Adipocyte (in vitro differentiated cells): ENCODE measurements around the gene AMDHD1.
"Not testable (repeated sequence)": the region's sequence is repeated elsewhere in the genome, so short reads cannot be mapped to it uniquely, and the experiment has no call there.

ENCODE experiments used
- DNase-seq: peaks from one replicate; pipeline ENCODE4 v3.0.0-alpha.2; 2015; ENCODE audit warnings: low read depth
- H3K27me3 ChIP-seq: replicated peaks from 2 replicates; pipeline ENCODE4 v1.7.0; 2013; ENCODE audit warnings: mild to moderate bottlenecking, low read length, moderate library complexity; ENCODE audit not compliant: control insufficient read depth, insufficient read depth
- H3K36me3 ChIP-seq: 2 replicates; pipeline ENCODE4 v1.7.0; 2013; ENCODE audit warnings: low read length, mild to moderate bottlenecking, moderate library complexity; ENCODE audit not compliant: control insufficient read depth, insufficient read depth, severe bottlenecking
- H3K4me1 ChIP-seq: 2 replicates; pipeline ENCODE4 v1.7.0; 2013; ENCODE audit warnings: mild to moderate bottlenecking, low read length, moderate library complexity; ENCODE audit not compliant: control insufficient read depth, insufficient read depth
- H3K4me3 ChIP-seq: 2 replicates; pipeline ENCODE4 v1.7.0; 2013; ENCODE audit warnings: mild to moderate bottlenecking, low read length, moderate library complexity
- H3K9ac ChIP-seq: 2 replicates; pipeline ENCODE4 v1.7.0; 2013; ENCODE audit warnings: mild to moderate bottlenecking, low read length, moderate library complexity
- H3K9me3 ChIP-seq: 2 replicates; pipeline ENCODE4 v1.7.0; 2013; ENCODE audit warnings: mild to moderate bottlenecking, low read length, moderate library complexity; ENCODE audit not compliant: control insufficient read depth

Gene AMDHD1

GRCh38 chr12:95966287-95966870, 23.2 kb downstream of the AMDHD1 start:
- Histone ChIP-seq H3K36me3 (no peaks in the 10 kb centered on the region), H3K4me3 (no peak overlapping the region), H3K9me3 (no peaks in the 10 kb centered on the region), H3K4me1 (no peaks in the 10 kb centered on the region), H3K27me3 (no peaks in the 10 kb centered on the region), H3K9ac (no peak overlapping the region)
- peak; percentile 16 for DNase-seq

- no peak for DNase-seq
- H3K27me3 ChIP-seq = no peaks in the 10 kb centered on the region
- H3K4me3 ChIP-seq = no peak overlapping the region
- H3K4me1 ChIP-seq = no peaks in the 10 kb centered on the region
- H3K9me3 ChIP-seq = no peaks in the 10 kb centered on the region
- no peaks in the 10 kb centered on the region for H3K36me3 ChIP-seq
- no peak overlapping the region for H3K9ac ChIP-seq
These were observed 24.2 kb downstream of the AMDHD1 start for GRCh38 chr12:95967301-95967700.

- not testable (repeated sequence) for H3K4me1 ChIP-seq, H3K4me3 ChIP-seq, DNase-seq, H3K9me3 ChIP-seq, H3K36me3 ChIP-seq, H3K27me3 ChIP-seq, H3K9ac ChIP-seq
These were observed 26.0 kb downstream of the AMDHD1 start for GRCh38 chr12:95969116-95969515.

- H3K9me3 ChIP-seq = no peaks in the 10 kb centered on the region
- no peak for DNase-seq
- no peak overlapping the region for H3K9ac ChIP-seq
- no peak overlapping the region for H3K4me3 ChIP-seq
- H3K36me3 ChIP-seq = no peaks in the 10 kb centered on the region
- H3K4me1 ChIP-seq = no peaks in the 10 kb centered on the region
- peaks cover 5% of the 10 kb centered on the region for H3K27me3 ChIP-seq
These were observed 27.8 kb downstream of the AMDHD1 start for GRCh38 chr12:95970905-95971304.

GRCh38 chr12:95972832-95973456, 29.8 kb downstream of the AMDHD1 start:
- Histone ChIP-seq H3K9ac (no peak overlapping the region), H3K4me3 (no peak overlapping the region), H3K9me3 (no peaks in the 10 kb centered on the region), H3K4me1 (no peaks in the 10 kb centered on the region), H3K36me3 (no peaks in the 10 kb centered on the region), H3K27me3 (peaks cover 5% of the 10 kb centered on the region)
- DNase-seq = no peak

- Histone ChIP-seq H3K4me1 (no peaks in the 10 kb centered on the region), H3K4me3 (no peak overlapping the region)
- no peak for DNase-seq
These were observed 31.2 kb downstream of the AMDHD1 start for GRCh38 chr12:95974358-95974757.

GRCh38 chr12:95975491-95975890, 32.4 kb downstream of the AMDHD1 start:
- Histone ChIP-seq H3K4me3 (no peak overlapping the region), H3K9ac (no peak overlapping the region), H3K36me3 (no peaks in the 10 kb centered on the region), H3K27me3 (peaks cover 5% of the 10 kb centered on the region), H3K9me3 (no peaks in the 10 kb centered on the region), H3K4me1 (no peaks in the 10 kb centered on the region)
- no peak for DNase-seq

More at GRCh38 chr12:95974358-95974757, 31.2 kb downstream of the AMDHD1 start:
- no peak overlapping the region for H3K9ac ChIP-seq
- peaks cover 5% of the 10 kb centered on the region for H3K27me3 ChIP-seq
- H3K9me3 ChIP-seq = no peaks in the 10 kb centered on the region
- no peaks in the 10 kb centered on the region for H3K36me3 ChIP-seq

GRCh38 chr12:95976416-95976832, 33.3 kb downstream of the AMDHD1 start:
- no peaks in the 10 kb centered on the region for H3K4me1 ChIP-seq
- no peaks in the 10 kb centered on the region for H3K36me3 ChIP-seq
- H3K9ac ChIP-seq = no peak overlapping the region
- H3K9me3 ChIP-seq = no peaks in the 10 kb centered on the region
- peaks cover 5% of the 10 kb centered on the region for H3K27me3 ChIP-seq
- no peak overlapping the region for H3K4me3 ChIP-seq
- DNase-seq = no peak

GRCh38 chr12:95977764-95978305, 34.7 kb downstream of the AMDHD1 start:
- peaks cover 1% of the 10 kb centered on the region for H3K27me3 ChIP-seq
- no peaks in the 10 kb centered on the region for H3K4me1 ChIP-seq
- H3K36me3 ChIP-seq = no peaks in the 10 kb centered on the region
- H3K4me3 ChIP-seq = no peak overlapping the region
- H3K9me3 ChIP-seq = no peaks in the 10 kb centered on the region
- H3K9ac ChIP-seq = no peak overlapping the region
- no peak for DNase-seq

GRCh38 chr12:95978351-95978750, 35.2 kb downstream of the AMDHD1 start:
- Histone ChIP-seq H3K9me3 (no peaks in the 10 kb centered on the region), H3K9ac (no peak overlapping the region), H3K4me1 (no peaks in the 10 kb centered on the region), H3K36me3 (no peaks in the 10 kb centered on the region), H3K27me3 (no peaks in the 10 kb centered on the region), H3K4me3 (no peak overlapping the region)
- DNase-seq = no peak

- DNase-seq = no peak
- no peak overlapping the region for H3K4me3 ChIP-seq
- no peak overlapping the region for H3K9ac ChIP-seq
- H3K9me3 ChIP-seq = no peaks in the 10 kb centered on the region
- no peaks in the 10 kb centered on the region for H3K27me3 ChIP-seq
- H3K4me1 ChIP-seq = no peaks in the 10 kb centered on the region
- no peaks in the 10 kb centered on the region for H3K36me3 ChIP-seq
These were observed 35.6 kb downstream of the AMDHD1 start for GRCh38 chr12:95978774-95979173.
